Measurements from ENCODE around the gene ALX4. TPM values are rescaled to one million over a fixed set of nuclear protein-coding genes. Genes with fewer than 3 reads are reported as not detected.

Gene ALX4
- total RNA-seq, 4 donors from 2014 or later = 0.26 to 2.5 (median 0.73) TPM; not detected in 1

DNA sequence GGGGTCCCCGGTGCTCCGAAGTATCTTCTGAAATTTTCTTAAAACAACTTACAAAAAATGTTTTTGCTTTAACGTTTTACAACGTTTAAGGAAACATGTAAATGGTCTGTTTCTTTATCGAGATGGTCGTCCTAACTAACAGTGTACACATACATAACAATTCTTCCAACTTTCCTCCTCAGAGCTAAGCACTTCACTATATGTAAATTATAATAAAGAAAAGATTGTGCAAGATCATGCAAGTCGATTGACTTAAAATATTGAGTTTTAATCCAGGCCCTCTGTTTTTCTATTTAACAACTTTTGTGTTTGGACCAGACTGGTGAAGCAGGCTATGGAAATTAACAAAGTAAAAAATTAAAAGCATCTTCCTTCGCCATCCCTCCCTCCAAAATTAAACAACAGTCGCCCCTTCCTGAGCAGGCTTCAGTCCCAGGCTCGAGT lies 4.9 kb downstream of the ALX4 start:
- Histone ChIP-seq H3K27ac (no peak overlapping the region), H3K27me3 (peaks cover 0 to 26% of the 10 kb centered on the region in 2 donors), H3K4me3 (no peak overlapping the region), H3K9me3 (no peaks in the 10 kb centered on the region), H3K36me3 (no peaks in the 10 kb centered on the region), H3K4me1 (peaks cover 0 to 14% of the 10 kb centered on the region in 2 donors)
- no peak for DNase-seq
- intact Hi-C loops (cut with DNase I; ENCODE audit: low total_unique reads) = no loop called here
- no peak for TF ChIP-seq POLR2A (IDR thresholded peaks at IDR 0.05)
- TF ChIP-seq, protein P1, sequence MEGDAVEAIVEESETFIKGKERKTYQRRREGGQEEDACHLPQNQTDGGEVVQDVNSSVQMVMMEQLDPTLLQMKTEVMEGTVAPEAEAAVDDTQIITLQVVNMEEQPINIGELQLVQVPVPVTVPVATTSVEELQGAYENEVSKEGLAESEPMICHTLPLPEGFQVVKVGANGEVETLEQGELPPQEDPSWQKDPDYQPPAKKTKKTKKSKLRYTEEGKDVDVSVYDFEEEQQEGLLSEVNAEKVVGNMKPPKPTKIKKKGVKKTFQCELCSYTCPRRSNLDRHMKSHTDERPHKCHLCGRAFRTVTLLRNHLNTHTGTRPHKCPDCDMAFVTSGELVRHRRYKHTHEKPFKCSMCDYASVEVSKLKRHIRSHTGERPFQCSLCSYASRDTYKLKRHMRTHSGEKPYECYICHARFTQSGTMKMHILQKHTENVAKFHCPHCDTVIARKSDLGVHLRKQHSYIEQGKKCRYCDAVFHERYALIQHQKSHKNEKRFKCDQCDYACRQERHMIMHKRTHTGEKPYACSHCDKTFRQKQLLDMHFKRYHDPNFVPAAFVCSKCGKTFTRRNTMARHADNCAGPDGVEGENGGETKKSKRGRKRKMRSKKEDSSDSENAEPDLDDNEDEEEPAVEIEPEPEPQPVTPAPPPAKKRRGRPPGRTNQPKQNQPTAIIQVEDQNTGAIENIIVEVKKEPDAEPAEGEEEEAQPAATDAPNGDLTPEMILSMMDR (IDR thresholded peaks at IDR 0.05) = no peak

DNA sequence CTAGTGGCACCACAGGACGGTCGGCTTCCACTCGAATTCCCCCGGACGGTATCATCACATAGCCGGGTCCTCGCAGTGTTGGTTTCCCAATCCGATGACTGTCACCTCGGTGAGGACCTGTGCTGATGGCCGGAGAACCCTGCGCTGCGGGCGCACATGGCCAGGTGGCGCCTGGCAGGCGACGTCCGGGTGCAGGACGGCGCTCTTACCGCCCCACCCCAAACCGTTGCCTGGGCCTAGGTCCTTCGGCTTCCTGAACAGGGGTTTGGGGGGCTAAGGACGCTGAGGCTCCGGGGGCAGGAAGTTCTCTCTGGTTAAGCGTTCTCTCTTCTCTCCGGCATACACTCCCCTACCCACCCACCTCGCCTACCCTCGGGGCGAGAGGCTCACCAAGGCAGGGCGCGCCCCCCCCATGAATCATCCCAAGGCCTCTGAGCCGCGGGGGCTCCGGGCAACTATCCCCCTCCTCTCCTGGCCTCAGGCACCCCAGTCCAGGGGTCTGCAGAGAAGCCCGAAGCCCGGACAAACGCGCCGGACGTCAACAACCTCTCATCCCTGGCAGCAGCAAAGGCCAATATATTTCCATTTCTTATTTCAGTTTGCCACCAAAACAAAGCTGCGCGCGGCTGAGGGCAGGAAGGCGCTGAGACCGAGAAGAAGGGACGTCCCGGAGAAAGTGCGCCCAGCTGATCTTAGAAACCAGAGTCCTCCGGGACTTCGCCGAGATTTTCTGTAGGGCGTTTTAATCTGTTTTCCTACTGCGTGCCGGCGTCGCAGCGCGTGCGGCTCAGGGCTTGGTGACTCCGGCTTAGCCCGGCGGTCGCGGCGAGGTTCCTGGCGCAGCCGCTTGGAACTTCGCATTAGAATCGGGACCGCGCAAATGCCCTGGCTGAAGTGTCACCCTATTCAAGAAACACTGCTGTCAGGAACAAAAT lies 5.6 kb downstream of the ALX4 start:
- Histone ChIP-seq H3K4me1 (peaks cover 0 to 7% of the 10 kb centered on the region in 2 donors), H3K9me3 (no peaks in the 10 kb centered on the region), H3K27ac (no peak overlapping the region), H3K36me3 (no peaks in the 10 kb centered on the region), H3K4me3 (no peak overlapping the region), H3K27me3 (peaks cover 0 to 26% of the 10 kb centered on the region in 2 donors)
- TF ChIP-seq, protein P1 (IDR thresholded peaks at IDR 0.05) = no peak
- no peak for TF ChIP-seq POLR2A (IDR thresholded peaks at IDR 0.05)
- DNase-seq = no peak
- intact Hi-C loops (cut with DNase I; ENCODE audit: low total_unique reads) = no loop called here

DNA sequence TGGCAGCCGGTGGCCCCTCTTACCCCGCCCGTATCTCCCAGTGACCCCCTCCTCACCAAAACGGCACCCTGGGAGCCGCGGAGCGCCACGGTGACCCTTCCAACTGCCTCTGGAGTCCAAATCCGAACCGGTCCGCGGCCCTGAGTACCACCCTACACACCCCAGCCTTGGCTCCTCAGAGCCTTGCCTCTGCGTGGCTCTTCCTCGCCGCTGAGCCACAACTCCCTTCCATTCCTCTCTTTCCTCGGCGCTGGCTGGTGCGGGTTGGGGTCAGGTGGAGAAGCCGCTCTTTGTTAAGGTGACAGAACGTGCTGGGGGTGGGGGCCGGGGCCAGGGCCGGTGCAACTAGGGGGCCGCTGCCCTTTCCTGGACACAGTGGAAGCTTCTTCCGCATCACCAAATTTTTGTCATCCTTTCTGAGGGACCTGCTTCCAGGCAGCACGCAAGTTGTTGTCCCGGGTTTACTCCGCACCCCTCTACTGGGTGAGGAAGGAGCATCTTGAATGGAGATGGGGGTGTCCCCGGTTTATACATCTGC lies 6.5 kb downstream of the ALX4 start:
- no peak for DNase-seq
- H3K27ac ChIP-seq = no peak overlapping the region
- intact Hi-C loops (cut with DNase I; ENCODE audit: low total_unique reads) = no loop called here
- no peaks in the 10 kb centered on the region for H3K4me1 ChIP-seq
- peaks cover 0 to 26% of the 10 kb centered on the region in 2 donors for H3K27me3 ChIP-seq
- H3K9me3 ChIP-seq = no peaks in the 10 kb centered on the region
- no peaks in the 10 kb centered on the region for H3K36me3 ChIP-seq
- H3K4me3 ChIP-seq = no peak overlapping the region
- TF ChIP-seq, protein P1 (IDR thresholded peaks at IDR 0.05) = no peak
- no peak for TF ChIP-seq POLR2A (IDR thresholded peaks at IDR 0.05)

DNA sequence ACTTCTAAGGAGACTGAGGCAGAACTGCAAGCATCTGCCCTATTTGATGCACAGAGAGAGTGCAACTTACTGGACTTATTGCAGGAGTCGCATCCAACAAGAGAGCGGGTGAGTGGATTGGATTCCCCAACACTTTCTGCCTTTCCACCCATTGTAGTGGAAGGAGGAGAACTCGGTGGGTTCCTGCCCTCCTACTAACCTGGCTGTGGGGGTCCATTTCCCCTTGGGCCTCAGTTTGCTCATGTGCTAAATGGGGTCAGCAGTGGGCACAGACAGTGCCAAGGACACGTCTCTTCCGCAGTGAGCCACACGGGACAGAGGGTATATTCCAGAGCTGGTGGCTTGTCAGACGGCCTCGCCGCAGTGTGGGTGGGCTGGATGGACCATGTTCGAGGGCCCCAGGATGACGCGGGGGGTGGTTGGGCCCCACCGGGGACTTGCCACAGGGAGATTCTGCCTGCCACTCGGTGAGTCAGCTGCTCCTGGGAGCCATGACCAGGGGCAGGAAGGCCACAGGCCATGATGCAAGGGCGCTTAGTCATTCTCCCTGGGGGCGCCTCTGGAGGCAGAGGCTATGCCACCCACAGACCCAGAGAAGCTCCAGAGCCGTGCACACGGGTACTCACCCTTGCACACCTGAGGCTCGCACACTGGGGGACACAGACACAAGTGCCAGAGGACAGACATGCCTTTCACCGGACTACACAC lies 8.2 kb downstream of the ALX4 start:
- DNase-seq = no peak
- Histone ChIP-seq H3K9me3 (no peaks in the 10 kb centered on the region), H3K36me3 (no peaks in the 10 kb centered on the region), H3K27me3 (peaks cover 0 to 26% of the 10 kb centered on the region in 2 donors), H3K27ac (no peak overlapping the region), H3K4me3 (no peak overlapping the region), H3K4me1 (no peaks in the 10 kb centered on the region)
- intact Hi-C loops (cut with DNase I; ENCODE audit: low total_unique reads) = no loop called here
- TF ChIP-seq, protein P1 (IDR thresholded peaks at IDR 0.05) = no peak
- TF ChIP-seq POLR2A (IDR thresholded peaks at IDR 0.05) = no peak

Data from uterus (tissue), 4 donors.